ENCODE results near the gene DLX6. TPM values are rescaled to one million over a fixed set of nuclear protein-coding genes. Genes with fewer than 3 reads are reported as not detected.

Gene DLX6
- total RNA-seq, 2 experiments from 2014 or later: not detected

DNA sequence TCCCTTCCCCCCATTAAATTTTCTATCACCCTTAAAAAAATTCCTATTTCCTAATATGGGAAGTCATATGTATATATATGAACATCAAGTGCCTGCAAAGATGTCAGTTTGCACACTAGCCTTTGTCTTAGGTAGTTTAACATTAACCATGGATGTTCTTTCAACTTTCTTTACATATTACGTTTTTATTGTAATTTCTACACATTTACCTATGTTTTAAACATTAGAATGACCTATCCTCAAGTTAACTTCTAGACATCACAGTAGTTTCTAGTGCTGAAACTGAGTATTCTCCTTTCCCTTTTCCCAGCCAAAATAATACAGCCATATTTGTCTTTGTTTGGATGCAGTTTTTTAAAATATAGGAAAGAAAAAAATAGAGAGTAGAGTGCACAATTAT lies 5.8 kb downstream of the DLX6 start:
- peaks cover 1% of the 10 kb centered on the region for H3K9me3 Mint-ChIP-seq
- no peak overlapping the region for H3K27ac Mint-ChIP-seq
- no peak overlapping the region for H3K4me3 Mint-ChIP-seq
- no peak for TF ChIP-seq CTCF (IDR thresholded peaks at IDR 0.05)
- POLR2A ChIA-PET: interaction anchor here (0.6 kb wide), 1 partner anchor 403 kb away, joined by 3 read pairs; no protein-coding TSS in a partner anchor
- CTCF ChIA-PET: no interaction called here
- ATAC-seq (no peak), DNase-seq (no peak)
- H3K36me3 Mint-ChIP-seq (ENCODE audit: low read depth): no peaks in the 10 kb centered on the region
- H3K4me1 Mint-ChIP-seq (ENCODE audit: low read depth): peaks cover 5% of the 10 kb centered on the region
- H3K27me3 Mint-ChIP-seq: peaks cover 86% of the 10 kb centered on the region
- intact Hi-C loops (cut with micrococcal nuclease): no loop called here

DNA sequence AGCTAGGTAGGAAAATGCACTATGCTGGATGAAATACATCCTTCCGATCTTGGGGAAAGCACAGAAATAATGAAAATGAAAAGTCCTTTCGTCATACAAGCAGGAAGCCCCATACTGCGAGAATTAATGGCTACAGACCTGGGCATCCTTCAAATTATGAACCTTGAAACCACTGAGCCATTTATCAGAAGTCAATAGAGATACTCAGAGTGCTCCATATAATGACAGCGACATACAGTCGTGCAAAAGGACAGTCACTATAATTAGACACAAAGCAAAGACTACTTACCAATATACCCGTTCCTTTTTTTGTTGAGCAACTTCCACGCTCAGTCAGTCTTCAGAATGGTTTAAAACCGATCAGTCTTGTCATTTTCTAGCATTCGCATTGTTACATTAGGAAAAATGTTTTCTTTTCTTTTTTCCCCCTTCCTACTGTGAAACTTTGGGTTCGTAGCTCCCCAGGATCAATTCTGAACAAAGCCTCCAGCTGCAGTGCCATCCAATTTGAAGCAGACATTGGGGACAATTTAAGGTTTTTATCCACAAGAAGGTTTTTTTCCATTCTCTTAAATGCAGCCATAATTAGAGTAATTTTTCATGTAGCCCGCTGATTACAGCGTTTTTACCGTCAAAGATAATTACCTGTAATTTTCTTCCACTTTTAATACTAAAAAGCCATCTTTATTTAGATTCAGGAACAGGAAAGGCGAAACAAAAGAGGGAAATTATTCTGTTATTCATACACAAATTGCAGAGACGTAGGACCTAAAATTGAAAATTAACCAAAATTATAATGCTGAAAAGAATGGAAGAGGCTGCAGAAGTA lies 6.4 kb downstream of the DLX6 start:
- DNase-seq (no peak), ATAC-seq (no peak)
- CTCF ChIA-PET: no interaction called here
- peaks cover 1% of the 10 kb centered on the region for H3K9me3 Mint-ChIP-seq
- H3K27ac Mint-ChIP-seq: no peak overlapping the region
- peaks cover 5% of the 10 kb centered on the region for H3K4me1 Mint-ChIP-seq (ENCODE audit: low read depth)
- POLR2A ChIA-PET: no interaction called here
- H3K27me3 Mint-ChIP-seq: peaks cover 87% of the 10 kb centered on the region
- intact Hi-C loops (cut with micrococcal nuclease): no loop called here
- no peak for TF ChIP-seq CTCF (IDR thresholded peaks at IDR 0.05)
- H3K36me3 Mint-ChIP-seq (ENCODE audit: low read depth): no peaks in the 10 kb centered on the region
- no peak overlapping the region for H3K4me3 Mint-ChIP-seq

GRCh38 chr7:97012365-97013133 lies 7.2 kb downstream of the DLX6 start:
- H3K9me3 Mint-ChIP-seq: peaks cover 1% of the 10 kb centered on the region
- DNase-seq: no peak
- no peaks in the 10 kb centered on the region for H3K36me3 Mint-ChIP-seq (ENCODE audit: low read depth)
- no peak overlapping the region for H3K27ac Mint-ChIP-seq
- no peak for ATAC-seq
- H3K4me3 Mint-ChIP-seq: no peak overlapping the region
- peaks cover 7% of the 10 kb centered on the region for H3K4me1 Mint-ChIP-seq (ENCODE audit: low read depth)
- CTCF ChIA-PET: interaction anchor here (2.2 kb wide), 1 partner anchor 14 kb away, joined by 9 read pairs; no protein-coding TSS in a partner anchor
- POLR2A ChIA-PET: no interaction called here
- peaks cover 86% of the 10 kb centered on the region for H3K27me3 Mint-ChIP-seq
- intact Hi-C loops (cut with micrococcal nuclease): no loop called here
- no peak for TF ChIP-seq CTCF (IDR thresholded peaks at IDR 0.05)

DNA sequence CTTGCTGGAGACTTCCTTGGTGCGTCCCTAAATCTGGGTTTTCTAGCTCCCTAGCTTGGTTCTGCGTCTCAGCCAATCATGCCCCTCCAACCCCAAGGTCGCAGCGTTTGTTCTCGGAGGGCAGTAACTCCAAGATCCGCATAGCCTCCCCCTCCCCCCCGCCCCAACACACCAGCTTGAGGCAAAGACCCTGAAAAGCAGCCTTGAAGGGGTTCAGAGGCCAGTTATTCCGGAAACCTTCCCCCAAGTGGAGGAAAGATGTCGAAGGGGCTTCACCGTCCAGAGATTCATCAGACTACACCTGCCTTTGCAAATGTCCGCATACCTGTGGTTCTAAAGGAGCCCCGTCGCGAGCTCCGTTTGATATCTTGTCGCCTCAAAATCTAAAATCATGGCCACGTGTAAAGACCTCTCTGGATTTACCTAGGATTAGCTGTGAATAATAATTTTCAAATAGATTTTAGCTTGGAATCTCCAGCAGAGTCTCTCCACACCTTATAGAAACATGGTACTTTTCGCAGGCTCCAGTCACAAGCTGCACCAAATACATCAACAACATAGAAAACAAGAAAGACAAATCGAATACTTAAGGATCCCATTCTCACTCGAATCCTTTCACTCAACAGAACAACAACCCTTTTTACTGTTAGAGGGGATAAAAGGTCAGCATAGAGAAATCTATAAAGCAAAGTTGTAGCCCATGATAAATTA lies 7.9 kb downstream of the DLX6 start:
- Mint-ChIP-seq H3K4me3 (no peak overlapping the region), H3K27me3 (peaks cover 87% of the 10 kb centered on the region), H3K9me3 (peaks cover 1% of the 10 kb centered on the region), H3K4me1 (ENCODE audit: low read depth) (peaks cover 8% of the 10 kb centered on the region), H3K27ac (no peak overlapping the region), H3K36me3 (ENCODE audit: low read depth) (no peaks in the 10 kb centered on the region)
- ATAC-seq (no peak), DNase-seq (no peak)
- POLR2A ChIA-PET: no interaction called here
- CTCF ChIA-PET: interaction anchor here (2.2 kb wide), 1 partner anchor 14 kb away, joined by 9 read pairs; no protein-coding TSS in a partner anchor
- intact Hi-C loops (cut with micrococcal nuclease): no loop called here
- TF ChIP-seq CTCF (IDR thresholded peaks at IDR 0.05): no peak

Data from activated CD8-positive, alpha-beta T cell treated with anti-CD3 and anti-CD28 coated beads for 36 hours (primary cell).